PC-3 (cell line): Measurements from ENCODE around the gene HSF2.

ENCODE experiments used
- CTCF ChIP-seq: fragments of 300-600 bp; sonication (generic); conservative IDR thresholded peaks from 2 replicates; pipeline ENCODE4 v1.5.1; 2017; ENCODE audit warnings: antibody characterized with exemption, low read depth, mild to moderate bottlenecking, low read length
- EZH2 ChIP-seq: fragments of 300-600 bp; sonication (generic); IDR thresholded peaks from one replicate; pipeline ENCODE4 v1.6.1; 2017; ENCODE audit warnings: antibody characterized with exemption, mild to moderate bottlenecking, low read length; ENCODE audit not compliant: unreplicated experiment
- EZH2phosphoT487 ChIP-seq: fragments of 300-600 bp; sonication (generic); IDR thresholded peaks from 2 replicates; pipeline ENCODE4 v1.6.1; 2018; ENCODE audit warnings: mild to moderate bottlenecking, antibody characterized with exemption, low read length, borderline replicate concordance

DNA sequence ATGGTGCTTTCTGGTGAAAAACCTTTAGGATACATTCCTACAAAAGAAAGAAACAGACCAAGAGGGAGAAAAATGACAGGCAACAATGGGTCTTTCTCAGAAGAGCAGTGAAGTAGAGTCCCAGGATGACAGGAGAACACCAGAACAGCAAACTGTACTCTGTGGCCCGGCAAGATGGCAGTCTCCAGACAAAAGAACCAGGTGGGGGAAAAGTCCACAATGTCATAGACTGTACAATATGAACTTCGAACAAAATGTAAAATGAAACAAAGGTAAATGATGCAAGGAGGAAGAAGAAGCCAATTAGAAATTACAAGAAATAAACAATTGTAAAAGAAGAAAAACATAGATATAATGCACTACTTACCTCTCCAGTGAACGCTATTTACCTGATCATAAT lies 23.2 kb upstream of the HSF2 start:
- no peak for TF ChIP-seq CTCF
- TF ChIP-seq EZH2, result no peak
- TF ChIP-seq EZH2phosphoT487, result no peak
